Ureter (tissue), 1 donor: ENCODE measurements around the gene MMP11. TPM values are rescaled to one million over a fixed set of nuclear protein-coding genes. Genes with fewer than 3 reads are reported as not detected.

ENCODE experiments used
- DNase-seq: peaks from one replicate; pipeline ENCODE4 v3.0.0-alpha.2; 2020; ENCODE audit warnings: low spot score
- total RNA-seq: library from RNA; stranded (reverse); gene quantifications from one replicate; pipeline ENCODE4 v1.2.4, GENCODE V29; 2023
- donor health status: DM: yes; HTN: yes; CAD: no.

MMP11 gene
- total RNA-seq, 1 donor from 2014 or later, result 1.5 TPM

DNA sequence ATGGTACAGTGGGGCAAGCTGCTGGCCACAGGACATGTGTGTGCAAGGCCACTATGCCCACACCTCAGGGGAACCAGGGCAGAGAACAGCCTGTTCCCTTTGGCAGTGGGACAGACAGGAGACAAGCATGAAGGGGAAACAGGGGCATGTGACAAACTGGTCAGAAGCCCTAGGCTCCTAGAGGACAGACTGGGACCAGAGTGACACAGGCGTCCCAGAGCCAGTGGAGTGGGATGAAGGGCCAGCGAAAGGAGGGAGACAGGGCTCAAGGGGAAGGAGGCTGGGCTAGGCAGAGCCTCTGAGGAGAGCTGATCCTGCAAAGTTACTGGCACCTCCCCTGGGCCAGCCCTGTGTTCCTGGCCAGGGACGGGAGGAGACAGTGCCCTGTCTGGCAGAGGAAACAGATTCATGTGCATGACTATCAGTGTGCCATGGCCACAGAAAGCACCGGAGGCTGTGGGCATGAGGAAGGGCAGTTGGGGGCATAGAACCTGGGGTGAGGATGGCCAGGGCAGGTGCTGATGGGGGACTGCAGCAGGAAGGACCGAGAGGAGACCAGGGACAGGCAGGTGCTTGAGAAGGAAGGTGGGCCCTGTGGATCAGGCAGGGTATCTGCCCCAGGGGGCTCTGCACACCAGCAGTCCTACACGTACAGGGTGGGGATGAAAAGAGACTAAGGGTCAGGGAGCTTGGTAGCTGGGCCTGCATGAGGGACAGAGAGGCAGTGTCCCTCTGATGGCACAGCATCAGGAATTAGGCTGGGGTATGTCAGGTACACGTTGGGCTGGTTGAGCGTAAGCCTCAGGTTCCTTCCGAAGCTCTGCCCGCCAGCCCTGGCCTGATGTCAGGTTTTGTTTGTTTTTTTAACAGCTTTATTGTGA, 56.4 kb downstream of the MMP11 start:
- DNase-seq, result no peak

DNA sequence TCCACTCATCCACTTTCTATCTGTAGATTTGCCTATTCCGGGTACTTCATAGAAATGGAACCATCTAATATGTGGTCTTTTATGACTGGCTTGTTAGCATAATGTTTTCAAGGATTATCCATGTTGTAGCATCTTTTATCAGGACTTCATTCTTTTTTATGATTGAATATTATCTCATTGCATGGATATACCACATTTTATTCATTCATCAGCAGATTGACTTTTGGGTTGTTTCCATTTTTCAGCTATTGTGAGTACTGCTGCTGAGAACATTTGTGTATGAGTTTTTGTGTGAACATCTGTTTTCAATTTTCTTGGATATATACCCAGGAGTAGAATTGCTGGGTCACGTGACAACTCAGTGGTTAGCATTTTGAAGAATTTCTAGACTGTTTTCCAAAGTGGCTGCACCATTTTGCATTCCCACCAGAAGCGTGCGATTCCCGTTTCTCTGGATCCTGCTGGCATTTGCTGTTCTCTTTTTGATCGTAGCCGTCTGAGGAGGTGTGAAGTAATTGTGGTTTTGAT, 57.3 kb downstream of the MMP11 start:
- no peak for DNase-seq

DNA sequence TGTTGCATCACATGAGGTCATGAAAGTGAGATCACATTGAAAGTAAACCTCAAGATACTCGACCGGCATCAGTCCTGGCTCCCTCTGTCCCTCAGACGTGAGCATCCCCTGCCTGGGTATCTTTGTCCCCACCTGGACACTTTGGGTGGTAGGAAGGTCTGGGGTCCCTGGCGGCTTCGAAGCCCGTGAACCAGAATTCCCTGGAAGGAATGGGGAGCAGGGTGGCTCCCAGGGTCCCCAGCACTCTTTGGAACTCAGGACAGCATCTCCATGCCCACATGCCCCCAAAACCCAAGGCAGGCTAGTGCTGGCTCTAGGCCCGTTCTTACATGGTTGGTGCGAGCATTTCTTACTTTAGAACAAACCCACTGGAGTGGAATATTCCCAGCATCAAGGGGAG, 58.6 kb downstream of the MMP11 start:
- no peak for DNase-seq

DNA sequence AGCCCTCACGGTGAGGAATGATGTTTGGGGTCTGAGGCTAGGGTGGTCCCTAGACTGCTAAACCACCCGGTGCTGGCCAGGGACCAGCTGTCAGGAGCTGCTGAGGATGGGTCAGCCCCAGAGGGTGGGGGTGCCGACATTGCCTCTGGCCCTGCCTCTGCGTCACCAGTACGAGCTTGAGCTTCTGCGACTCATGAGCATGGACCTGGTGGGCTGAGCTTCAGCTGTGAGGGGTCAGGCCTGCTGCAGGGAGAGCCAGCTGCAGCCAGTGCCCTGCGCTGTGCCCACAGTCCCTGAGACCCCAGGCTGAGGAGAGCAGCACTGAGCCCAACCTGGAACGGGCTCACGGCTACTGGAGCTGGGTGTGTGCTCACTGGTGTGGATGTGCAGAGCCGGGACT, 59.1 kb downstream of the MMP11 start:
- no peak for DNase-seq

DNA sequence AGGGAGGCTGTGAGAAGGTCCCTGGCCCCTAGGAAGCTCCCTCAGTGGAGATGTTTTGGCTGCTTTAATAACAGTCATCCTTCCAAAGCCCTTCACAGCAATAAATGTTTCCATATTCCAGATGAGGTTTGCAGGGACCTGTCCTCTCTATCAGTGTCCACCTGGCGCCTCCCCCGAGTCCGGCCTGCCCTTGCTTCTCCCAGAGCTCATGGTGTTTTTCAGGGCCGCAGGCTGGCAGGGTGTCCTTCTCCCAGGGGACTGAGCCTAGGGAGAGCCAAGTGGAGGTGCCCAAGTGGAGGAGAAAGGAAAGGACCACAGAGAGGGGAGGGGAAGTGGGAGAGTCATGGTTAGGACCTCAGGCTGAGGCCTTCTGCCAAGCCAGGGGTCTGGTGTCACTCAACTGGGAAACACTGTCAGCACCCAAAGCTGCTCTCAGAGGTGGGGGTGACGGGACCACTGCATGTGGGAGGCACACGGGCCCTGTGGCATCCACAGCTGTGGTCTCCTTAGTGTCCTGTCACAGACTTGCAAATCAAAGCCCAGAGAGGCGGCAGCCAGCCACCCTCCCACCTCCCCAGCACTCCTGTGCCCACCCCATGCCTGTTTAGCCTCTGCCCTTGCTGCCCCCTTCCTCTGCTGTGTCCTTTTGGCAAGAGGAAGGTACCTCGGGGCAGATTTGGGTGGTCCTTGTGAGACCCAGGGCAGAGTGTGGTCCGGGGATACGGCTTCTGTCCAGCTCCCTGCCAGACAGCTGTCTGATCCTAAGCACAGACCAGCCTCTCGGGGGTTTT, 59.8 kb downstream of the MMP11 start:
- no peak for DNase-seq

DNA sequence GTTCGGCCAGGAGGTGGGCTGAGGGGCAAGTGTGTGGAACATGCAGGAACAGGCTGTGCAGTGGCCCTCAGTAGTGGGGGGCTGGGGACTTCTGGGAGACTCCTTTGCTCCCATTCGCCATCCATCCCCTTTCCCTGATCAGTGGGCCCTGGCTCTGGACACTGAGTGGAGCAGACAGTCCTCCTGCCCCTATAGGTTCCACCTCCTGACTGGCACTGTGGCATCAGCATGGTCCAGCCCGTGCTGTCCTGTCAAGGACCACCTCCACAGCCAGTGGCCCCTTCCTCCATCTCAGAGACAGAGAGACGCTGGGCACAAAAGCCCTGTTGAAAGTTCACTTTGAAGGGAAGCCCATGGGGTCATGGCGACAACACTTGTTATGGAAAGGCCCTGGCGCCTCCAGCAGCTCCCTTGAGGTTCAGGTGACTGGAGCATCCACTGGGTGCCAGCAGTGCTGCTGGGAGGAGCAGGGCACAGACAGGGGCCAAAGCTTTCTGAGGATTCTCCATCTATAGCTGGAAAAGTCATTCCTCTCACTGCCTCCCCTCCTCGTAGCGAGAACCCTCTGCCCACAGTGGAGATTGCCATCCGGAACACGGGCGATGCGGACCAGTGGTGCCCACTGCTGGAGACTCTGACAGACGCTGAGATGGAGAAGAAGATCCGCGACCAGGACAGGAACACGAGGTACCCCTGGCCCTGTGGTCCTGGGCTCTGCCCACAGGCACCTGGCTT, 60.5 kb downstream of the MMP11 start:
- DNase-seq, result no peak

Other genes with a start within 250 kb of the MMP11 start
- gene IGLL1, start 192.6 kb upstream of the MMP11 start, total RNA-seq, result not detected
- 2.3 TPM for gene DRICH1, start 140.5 kb upstream of the MMP11 start, total RNA-seq
- not detected for gene RGL4, start 81.8 kb upstream of the MMP11 start, total RNA-seq
- gene ZNF70, start 21.7 kb upstream of the MMP11 start, total RNA-seq, result 9.0 TPM
- not detected for gene VPREB3, start 18.4 kb upstream of the MMP11 start, total RNA-seq
- 0.18 TPM for gene C22orf15, start 9.9 kb upstream of the MMP11 start, total RNA-seq
- gene CHCHD10, start 4.9 kb upstream of the MMP11 start, total RNA-seq, result 232 TPM
- 74.0 TPM for gene SMARCB1, start 14.1 kb downstream of the MMP11 start, total RNA-seq
- 11.4 TPM for gene DERL3, start 66.2 kb downstream of the MMP11 start, total RNA-seq
- gene SLC2A11, start 85.0 kb downstream of the MMP11 start, total RNA-seq, result 15.0 TPM
- 528 TPM for gene MIF, start 121.5 kb downstream of the MMP11 start, total RNA-seq
- 6.9 TPM for gene GSTT2B, start 188.3 kb downstream of the MMP11 start, total RNA-seq
- gene DDTL, start 194.0 kb downstream of the MMP11 start, total RNA-seq, result 6.6 TPM
- gene DDT, start 201.6 kb downstream of the MMP11 start, total RNA-seq, result 129 TPM
- gene GSTT2, start 207.3 kb downstream of the MMP11 start, total RNA-seq, result 7.8 TPM
- gene GSTT4, start 232.6 kb downstream of the MMP11 start, total RNA-seq, result not detected
- 117 TPM for gene CABIN1, start 238.5 kb downstream of the MMP11 start, total RNA-seq